HEK293 (cell line): ENCODE data around the gene HOXB7.
A peak's percentile ranks its signal among the peaks of the same experiment; 100 is the strongest.

ENCODE experiments used
- CTCF ChIA-PET: fragments of 350-600 bp; formaldehyde crosslinking; extraction: SDS; loops from one replicate; lab custom pipeline; 2021; ENCODE audit warnings: antibody characterized with exemption; lab: Yijun Ruan, JAX
- POLR2A ChIA-PET: fragments of 300-600 bp; formaldehyde crosslinking; extraction: SDS; loops from one replicate; lab custom pipeline; 2020; ENCODE audit warnings: antibody characterized with exemption, inconsistent platforms; lab: Yijun Ruan, JAX
- H3K27ac ChIP-seq: fragments of 200-500 bp; sonication (Bioruptor generic); 2 replicates; pipeline ENCODE4 v1.5.1; 2014; ENCODE audit warnings: low read depth, low read length, control low read depth, inconsistent platforms; ENCODE audit errors: extremely low read depth
- H3K36me3 ChIP-seq, 2 experiments: fragments of 200-500 bp in 1 of 2; sonication (Bioruptor generic) in 1 of 2; 1 replicate in 1 of 2; 2 replicates in 1 of 2; pipeline ENCODE4 v1.5.1; 2014 to 2017; ENCODE audit warnings: inconsistent platforms in 2 of 2, low read length in 2 of 2; ENCODE audit not compliant: control insufficient read depth in 2 of 2, insufficient read depth in 1 of 2
- H3K4me1 ChIP-seq: fragments of 200-500 bp; sonication (Bioruptor generic); 2 replicates; pipeline ENCODE4 v1.5.1; 2014; ENCODE audit warnings: mild to moderate bottlenecking, low read length, inconsistent platforms; ENCODE audit not compliant: control insufficient read depth, insufficient read depth
- H3K4me3 ChIP-seq: 2 replicates; pipeline ENCODE4 v1.5.1; 2011; ENCODE audit warnings: low read depth, mild to moderate bottlenecking, control low read depth, low read length, moderate library complexity
- H3K9me3 ChIP-seq: fragments of 200-500 bp; sonication (Bioruptor generic); 2 replicates; pipeline ENCODE4 v1.5.1; 2014; ENCODE audit warnings: low read depth, low read length, inconsistent platforms; ENCODE audit not compliant: control insufficient read depth, insufficient read depth
- GLI2 ChIP-seq: fragments of 450-650 bp; formaldehyde crosslinking; IDR thresholded peaks from 2 replicates; pipeline ENCODE4; 2017; ENCODE audit warnings: missing biosample characterization, missing genetic modification characterization, low read depth, borderline replicate concordance
- GLI4 ChIP-seq: fragments of 450-650 bp; formaldehyde crosslinking; IDR thresholded peaks from 2 replicates; pipeline ENCODE4 v1.5.1; 2016; ENCODE audit warnings: missing biosample characterization, missing genetic modification characterization
- KLF7 ChIP-seq: fragments of 450-650 bp; formaldehyde crosslinking; IDR thresholded peaks from 2 replicates; pipeline ENCODE4 v1.5.1; 2016; ENCODE audit warnings: missing biosample characterization, missing genetic modification characterization, borderline replicate concordance
- ZBTB44 ChIP-seq: fragments of 450-650 bp; IDR thresholded peaks from 2 replicates; pipeline ENCODE4 v1.5.1; 2018; ENCODE audit warnings: missing biosample characterization, mild to moderate bottlenecking, missing genetic modification characterization
- ZEB2 ChIP-seq: fragments of 450-650 bp; formaldehyde crosslinking; IDR thresholded peaks from 2 replicates; pipeline ENCODE4 v1.5.1; 2016; ENCODE audit warnings: missing biosample characterization, missing genetic modification characterization
- ZNF274 ChIP-seq, 2 experiments: fragments of 200-500 bp in 1 of 2; fragments of 450-650 bp in 1 of 2; sonication (Bioruptor generic) in 1 of 2; formaldehyde crosslinking in 1 of 2; IDR thresholded peaks; 2 replicates each; pipeline versions ENCODE4 v1.5.1 to v1.6.1; 2014 to 2016; ENCODE audit warnings: borderline replicate concordance in 1 of 2, inconsistent platforms in 1 of 2, low read length in 1 of 2, missing biosample characterization in 1 of 2, missing genetic modification characterization in 1 of 2
- ZNF521 ChIP-seq: fragments of 450-650 bp; formaldehyde crosslinking; IDR thresholded peaks from 2 replicates; pipeline ENCODE4 v1.5.1; 2017; ENCODE audit warnings: missing biosample characterization, mild to moderate bottlenecking, missing genetic modification characterization
- ZNF555 ChIP-seq: fragments of 450-650 bp; formaldehyde crosslinking; conservative IDR thresholded peaks from 2 replicates; pipeline ENCODE4 v1.5.1; 2017; ENCODE audit warnings: missing biosample characterization, mild to moderate bottlenecking, missing genetic modification characterization, inconsistent platforms
- ZNF654 ChIP-seq: fragments of 450-650 bp; formaldehyde crosslinking; IDR thresholded peaks from 2 replicates; pipeline ENCODE4 v1.5.1; 2016; ENCODE audit warnings: low read depth, missing biosample characterization, missing genetic modification characterization
- ZNF658 ChIP-seq: fragments of 450-650 bp; formaldehyde crosslinking; IDR thresholded peaks from 2 replicates; pipeline ENCODE4; 2016; ENCODE audit warnings: missing biosample characterization, missing genetic modification characterization
- ZNF777 ChIP-seq: fragments of 450-650 bp; formaldehyde crosslinking; IDR thresholded peaks from 2 replicates; pipeline ENCODE4 v1.5.1; 2017; ENCODE audit warnings: missing biosample characterization, missing genetic modification characterization, borderline replicate concordance
- ZSCAN5A ChIP-seq: fragments of 450-650 bp; formaldehyde crosslinking; IDR thresholded peaks from 2 replicates; pipeline ENCODE4 v1.5.1; 2016; ENCODE audit warnings: missing biosample characterization, missing genetic modification characterization
- TF ChIP-seq, protein P1 (sequence below): fragments of 450-650 bp; formaldehyde crosslinking; IDR thresholded peaks from 2 replicates; pipeline ENCODE4 v1.5.1; 2016; ENCODE audit warnings: missing biosample characterization, missing genetic modification characterization
- TF ChIP-seq, protein P2 (sequence below): fragments of 450-650 bp; formaldehyde crosslinking; IDR thresholded peaks from 2 replicates; pipeline ENCODE4 v1.5.1; 2017; ENCODE audit warnings: missing biosample characterization, missing genetic modification characterization
- TF ChIP-seq, protein P3 (sequence below): fragments of 450-650 bp; formaldehyde crosslinking; IDR thresholded peaks from 2 replicates; pipeline ENCODE4 v1.5.1; 2016; ENCODE audit warnings: missing biosample characterization, missing genetic modification characterization, borderline replicate concordance
- TF ChIP-seq, protein P4 (sequence below): fragments of 450-650 bp; formaldehyde crosslinking; IDR thresholded peaks from 2 replicates; pipeline ENCODE4 v1.5.1; 2016; ENCODE audit warnings: missing biosample characterization, missing genetic modification characterization, borderline replicate concordance

HOXB7 gene

GRCh38 chr17:48625495-48626244, 14.9 kb upstream of the HOXB7 start (continued):
- peak; percentile 54; the same call in 1 of the 2 replicates for TF ChIP-seq KLF7 (tag by site-specific recombination)

- peaks cover 0 to 26% of the 10 kb centered on the region in 2 experiments; a peak in 1 of 3 replicates for H3K36me3 ChIP-seq
- POLR2A ChIA-PET = interaction anchor here (0.7 to 4.5 kb wide), 10 partner anchors 12 to 654 kb away, joined by 3 to 38 read pairs (median 8); partner anchors contain the start of genes CDK5RAP3 and NFE2L1
- H3K9me3 ChIP-seq = no peaks in the 10 kb centered on the region
- H3K27ac ChIP-seq = peak overlapping the region; percentile 100
- CTCF ChIA-PET = interaction anchor here (0.5 to 5.0 kb wide), 12 partner anchors 11 to 598 kb away, joined by 3 to 37 read pairs (median 4); partner anchors contain the start of gene NFE2L1
- peaks cover 25% of the 10 kb centered on the region for H3K4me1 ChIP-seq
- H3K4me3 ChIP-seq = peak overlapping the region; percentile 78
- TF ChIP-seq ZEB2 = no peak
- TF ChIP-seq, protein P1, sequence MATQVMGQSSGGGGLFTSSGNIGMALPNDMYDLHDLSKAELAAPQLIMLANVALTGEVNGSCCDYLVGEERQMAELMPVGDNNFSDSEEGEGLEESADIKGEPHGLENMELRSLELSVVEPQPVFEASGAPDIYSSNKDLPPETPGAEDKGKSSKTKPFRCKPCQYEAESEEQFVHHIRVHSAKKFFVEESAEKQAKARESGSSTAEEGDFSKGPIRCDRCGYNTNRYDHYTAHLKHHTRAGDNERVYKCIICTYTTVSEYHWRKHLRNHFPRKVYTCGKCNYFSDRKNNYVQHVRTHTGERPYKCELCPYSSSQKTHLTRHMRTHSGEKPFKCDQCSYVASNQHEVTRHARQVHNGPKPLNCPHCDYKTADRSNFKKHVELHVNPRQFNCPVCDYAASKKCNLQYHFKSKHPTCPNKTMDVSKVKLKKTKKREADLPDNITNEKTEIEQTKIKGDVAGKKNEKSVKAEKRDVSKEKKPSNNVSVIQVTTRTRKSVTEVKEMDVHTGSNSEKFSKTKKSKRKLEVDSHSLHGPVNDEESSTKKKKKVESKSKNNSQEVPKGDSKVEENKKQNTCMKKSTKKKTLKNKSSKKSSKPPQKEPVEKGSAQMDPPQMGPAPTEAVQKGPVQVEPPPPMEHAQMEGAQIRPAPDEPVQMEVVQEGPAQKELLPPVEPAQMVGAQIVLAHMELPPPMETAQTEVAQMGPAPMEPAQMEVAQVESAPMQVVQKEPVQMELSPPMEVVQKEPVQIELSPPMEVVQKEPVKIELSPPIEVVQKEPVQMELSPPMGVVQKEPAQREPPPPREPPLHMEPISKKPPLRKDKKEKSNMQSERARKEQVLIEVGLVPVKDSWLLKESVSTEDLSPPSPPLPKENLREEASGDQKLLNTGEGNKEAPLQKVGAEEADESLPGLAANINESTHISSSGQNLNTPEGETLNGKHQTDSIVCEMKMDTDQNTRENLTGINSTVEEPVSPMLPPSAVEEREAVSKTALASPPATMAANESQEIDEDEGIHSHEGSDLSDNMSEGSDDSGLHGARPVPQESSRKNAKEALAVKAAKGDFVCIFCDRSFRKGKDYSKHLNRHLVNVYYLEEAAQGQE (tag by site-specific recombination) = no peak
- TF ChIP-seq, protein P2, sequence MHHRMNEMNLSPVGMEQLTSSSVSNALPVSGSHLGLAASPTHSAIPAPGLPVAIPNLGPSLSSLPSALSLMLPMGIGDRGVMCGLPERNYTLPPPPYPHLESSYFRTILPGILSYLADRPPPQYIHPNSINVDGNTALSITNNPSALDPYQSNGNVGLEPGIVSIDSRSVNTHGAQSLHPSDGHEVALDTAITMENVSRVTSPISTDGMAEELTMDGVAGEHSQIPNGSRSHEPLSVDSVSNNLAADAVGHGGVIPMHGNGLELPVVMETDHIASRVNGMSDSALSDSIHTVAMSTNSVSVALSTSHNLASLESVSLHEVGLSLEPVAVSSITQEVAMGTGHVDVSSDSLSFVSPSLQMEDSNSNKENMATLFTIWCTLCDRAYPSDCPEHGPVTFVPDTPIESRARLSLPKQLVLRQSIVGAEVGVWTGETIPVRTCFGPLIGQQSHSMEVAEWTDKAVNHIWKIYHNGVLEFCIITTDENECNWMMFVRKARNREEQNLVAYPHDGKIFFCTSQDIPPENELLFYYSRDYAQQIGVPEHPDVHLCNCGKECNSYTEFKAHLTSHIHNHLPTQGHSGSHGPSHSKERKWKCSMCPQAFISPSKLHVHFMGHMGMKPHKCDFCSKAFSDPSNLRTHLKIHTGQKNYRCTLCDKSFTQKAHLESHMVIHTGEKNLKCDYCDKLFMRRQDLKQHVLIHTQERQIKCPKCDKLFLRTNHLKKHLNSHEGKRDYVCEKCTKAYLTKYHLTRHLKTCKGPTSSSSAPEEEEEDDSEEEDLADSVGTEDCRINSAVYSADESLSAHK = no peak
- TF ChIP-seq ZBTB44 (tag by site-specific recombination) = no peak
- 0 out of 2 replicates have a peak, but pooled peaks have one; percentile 19 for TF ChIP-seq ZSCAN5A
- TF ChIP-seq ZNF658 (tag by site-specific recombination) = no peak
- no peak for TF ChIP-seq ZNF274 (IDR thresholded peaks at IDR 0.05; ENCODE audit: low read length)
- no peak for TF ChIP-seq ZNF274 (tag by site-specific recombination; IDR thresholded peaks at IDR 0.05; ENCODE audit: borderline replicate concordance)
- no peak for TF ChIP-seq ZNF555 (tag by site-specific recombination)
- no peak for TF ChIP-seq ZNF777
- no peak for TF ChIP-seq ZNF521 (tag by site-specific recombination)
- TF ChIP-seq, protein P3, sequence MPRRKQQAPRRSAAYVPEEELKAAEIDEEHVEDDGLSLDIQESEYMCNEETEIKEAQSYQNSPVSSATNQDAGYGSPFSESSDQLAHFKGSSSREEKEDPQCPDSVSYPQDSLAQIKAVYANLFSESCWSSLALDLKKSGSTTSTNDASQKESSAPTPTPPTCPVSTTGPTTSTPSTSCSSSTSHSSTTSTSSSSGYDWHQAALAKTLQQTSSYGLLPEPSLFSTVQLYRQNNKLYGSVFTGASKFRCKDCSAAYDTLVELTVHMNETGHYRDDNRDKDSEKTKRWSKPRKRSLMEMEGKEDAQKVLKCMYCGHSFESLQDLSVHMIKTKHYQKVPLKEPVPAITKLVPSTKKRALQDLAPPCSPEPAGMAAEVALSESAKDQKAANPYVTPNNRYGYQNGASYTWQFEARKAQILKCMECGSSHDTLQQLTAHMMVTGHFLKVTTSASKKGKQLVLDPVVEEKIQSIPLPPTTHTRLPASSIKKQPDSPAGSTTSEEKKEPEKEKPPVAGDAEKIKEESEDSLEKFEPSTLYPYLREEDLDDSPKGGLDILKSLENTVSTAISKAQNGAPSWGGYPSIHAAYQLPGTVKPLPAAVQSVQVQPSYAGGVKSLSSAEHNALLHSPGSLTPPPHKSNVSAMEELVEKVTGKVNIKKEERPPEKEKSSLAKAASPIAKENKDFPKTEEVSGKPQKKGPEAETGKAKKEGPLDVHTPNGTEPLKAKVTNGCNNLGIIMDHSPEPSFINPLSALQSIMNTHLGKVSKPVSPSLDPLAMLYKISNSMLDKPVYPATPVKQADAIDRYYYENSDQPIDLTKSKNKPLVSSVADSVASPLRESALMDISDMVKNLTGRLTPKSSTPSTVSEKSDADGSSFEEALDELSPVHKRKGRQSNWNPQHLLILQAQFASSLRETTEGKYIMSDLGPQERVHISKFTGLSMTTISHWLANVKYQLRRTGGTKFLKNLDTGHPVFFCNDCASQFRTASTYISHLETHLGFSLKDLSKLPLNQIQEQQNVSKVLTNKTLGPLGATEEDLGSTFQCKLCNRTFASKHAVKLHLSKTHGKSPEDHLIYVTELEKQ = no peak
- TF ChIP-seq GLI4 (tag by site-specific recombination) = no peak
- TF ChIP-seq ZNF654 (tag by site-specific recombination) = no peak
- no peak for TF ChIP-seq GLI2
- TF ChIP-seq, protein P4, sequence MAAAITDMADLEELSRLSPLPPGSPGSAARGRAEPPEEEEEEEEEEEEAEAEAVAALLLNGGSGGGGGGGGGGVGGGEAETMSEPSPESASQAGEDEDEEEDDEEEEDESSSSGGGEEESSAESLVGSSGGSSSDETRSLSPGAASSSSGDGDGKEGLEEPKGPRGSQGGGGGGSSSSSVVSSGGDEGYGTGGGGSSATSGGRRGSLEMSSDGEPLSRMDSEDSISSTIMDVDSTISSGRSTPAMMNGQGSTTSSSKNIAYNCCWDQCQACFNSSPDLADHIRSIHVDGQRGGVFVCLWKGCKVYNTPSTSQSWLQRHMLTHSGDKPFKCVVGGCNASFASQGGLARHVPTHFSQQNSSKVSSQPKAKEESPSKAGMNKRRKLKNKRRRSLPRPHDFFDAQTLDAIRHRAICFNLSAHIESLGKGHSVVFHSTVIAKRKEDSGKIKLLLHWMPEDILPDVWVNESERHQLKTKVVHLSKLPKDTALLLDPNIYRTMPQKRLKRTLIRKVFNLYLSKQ (tag by site-specific recombination) = no peak
Observed at GRCh38 chr17:48624544-48625494, 14.0 kb upstream of the HOXB7 start.
